GM20000 (cell line): Measurements from ENCODE around the gene TUBGCP2.

ENCODE experiments used
- DNase-seq: peaks from one replicate; pipeline ENCODE4 v3.0.0; 2012; ENCODE audit warnings: low spot score
- TF ChIP-seq, protein P1 (sequence below): IDR thresholded peaks from 2 replicates; pipeline ENCODE4 v1.5.1; 2012; ENCODE audit warnings: mild to moderate bottlenecking, control low read depth; ENCODE audit errors: extremely low read depth, missing control alignments

TUBGCP2 gene

GRCh38 chr10:133353988-133354605 is 45.4 kb upstream of the TUBGCP2 start:
- no peak for DNase-seq
- TF ChIP-seq, protein P1, sequence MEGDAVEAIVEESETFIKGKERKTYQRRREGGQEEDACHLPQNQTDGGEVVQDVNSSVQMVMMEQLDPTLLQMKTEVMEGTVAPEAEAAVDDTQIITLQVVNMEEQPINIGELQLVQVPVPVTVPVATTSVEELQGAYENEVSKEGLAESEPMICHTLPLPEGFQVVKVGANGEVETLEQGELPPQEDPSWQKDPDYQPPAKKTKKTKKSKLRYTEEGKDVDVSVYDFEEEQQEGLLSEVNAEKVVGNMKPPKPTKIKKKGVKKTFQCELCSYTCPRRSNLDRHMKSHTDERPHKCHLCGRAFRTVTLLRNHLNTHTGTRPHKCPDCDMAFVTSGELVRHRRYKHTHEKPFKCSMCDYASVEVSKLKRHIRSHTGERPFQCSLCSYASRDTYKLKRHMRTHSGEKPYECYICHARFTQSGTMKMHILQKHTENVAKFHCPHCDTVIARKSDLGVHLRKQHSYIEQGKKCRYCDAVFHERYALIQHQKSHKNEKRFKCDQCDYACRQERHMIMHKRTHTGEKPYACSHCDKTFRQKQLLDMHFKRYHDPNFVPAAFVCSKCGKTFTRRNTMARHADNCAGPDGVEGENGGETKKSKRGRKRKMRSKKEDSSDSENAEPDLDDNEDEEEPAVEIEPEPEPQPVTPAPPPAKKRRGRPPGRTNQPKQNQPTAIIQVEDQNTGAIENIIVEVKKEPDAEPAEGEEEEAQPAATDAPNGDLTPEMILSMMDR, result no peak

- TF ChIP-seq, protein P1, result no peak
- DNase-seq, result no peak
Observed at GRCh38 chr10:133353202-133353959, 44.7 kb upstream of the TUBGCP2 start.

GRCh38 chr10:133351408-133352318 is 43.0 kb upstream of the TUBGCP2 start:
- TF ChIP-seq, protein P1, result no peak
- DNase-seq, result no peak

- DNase-seq, result no peak
- TF ChIP-seq, protein P1, result no peak
Observed at GRCh38 chr10:133350950-133351329, 42.3 kb upstream of the TUBGCP2 start.

- DNase-seq, result no peak
- TF ChIP-seq, protein P1, result no peak
Observed at GRCh38 chr10:133350283-133350949, 41.7 kb upstream of the TUBGCP2 start.

- TF ChIP-seq, protein P1, result no peak
- DNase-seq, result no peak
Observed at GRCh38 chr10:133349577-133350011, 40.9 kb upstream of the TUBGCP2 start.
